Stimulated activated CD8-positive, alpha-beta memory T cell treated with anti-CD3 and anti-CD28 coated beads, Interleukin-4, amount 100 ng/mL, for 48 hours (primary cell): ENCODE results near the gene STKLD1.

Experiments
- DNase-seq: peaks from one replicate; pipeline ENCODE4 v3.0.0-alpha.2; 2020

Gene STKLD1

DNA sequence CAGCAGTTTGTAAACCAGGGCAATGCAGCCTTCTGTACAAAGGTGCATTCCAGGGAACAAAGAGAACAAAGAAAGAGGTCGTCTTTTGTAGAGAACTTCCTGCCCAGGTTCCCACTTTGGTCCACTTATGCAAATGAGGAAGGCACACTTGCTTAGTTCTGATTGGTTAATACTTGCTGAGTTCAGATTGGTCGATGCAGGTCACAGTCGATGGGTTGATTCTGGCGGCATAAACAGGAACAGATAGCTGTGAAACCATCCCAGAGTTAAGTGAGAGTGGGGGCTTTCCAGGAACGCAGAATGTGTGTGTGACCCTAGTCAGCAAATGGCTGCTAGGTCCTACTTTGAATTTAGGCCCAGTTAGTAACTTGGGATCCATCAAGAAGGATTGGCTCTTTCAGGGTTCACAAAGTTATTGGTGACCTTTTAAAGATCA is 44.2 kb downstream of the STKLD1 start:
- DNase-seq, result peak; percentile 35

DNA sequence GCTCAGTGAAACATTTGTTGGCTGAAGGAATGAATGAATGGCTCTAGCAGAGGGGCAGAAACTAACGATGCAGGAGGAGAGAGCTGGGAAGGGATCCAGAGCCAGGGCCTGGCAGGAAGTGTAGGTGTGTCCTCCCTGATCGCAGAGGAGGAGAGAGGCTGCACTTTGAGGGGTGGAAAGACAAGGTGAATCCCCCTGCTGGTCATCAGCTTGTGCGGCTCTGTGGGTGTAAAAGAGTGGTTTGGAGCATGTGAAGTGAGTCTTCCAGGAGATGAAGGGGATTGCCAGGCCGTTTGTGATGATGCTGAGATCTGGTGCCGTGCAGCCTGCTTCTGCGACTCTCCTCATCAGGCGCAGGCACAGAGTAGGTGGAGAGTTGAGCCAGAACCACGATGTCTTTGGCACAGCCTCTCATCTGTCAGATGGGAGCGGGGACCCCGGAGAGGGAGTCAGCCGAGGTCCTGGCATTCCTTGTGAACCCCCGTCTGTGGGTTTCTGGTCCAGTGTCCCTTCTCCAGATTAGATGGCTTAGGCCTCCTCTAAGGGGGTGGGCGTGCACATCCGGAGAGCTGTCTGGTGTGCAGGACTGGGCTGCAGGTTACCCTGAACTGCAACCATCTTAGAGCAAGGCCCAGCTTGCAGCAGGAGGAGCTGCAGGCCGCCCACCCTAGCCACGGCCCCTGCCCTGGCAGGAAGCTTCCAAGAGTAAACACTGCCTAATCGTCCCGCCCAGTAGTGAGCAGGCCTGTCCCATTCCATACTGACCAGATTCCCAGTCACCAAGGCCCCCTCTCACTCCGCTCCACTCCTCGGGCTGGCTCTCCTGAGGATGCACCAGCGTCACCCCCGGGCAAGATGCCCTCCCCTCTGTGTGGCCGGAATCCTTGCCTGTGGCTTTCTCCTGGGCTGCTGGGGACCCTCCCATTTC is 45.7 kb downstream of the STKLD1 start, which contains the start of gene ADAMTS13:
TSS of gene ADAMTS13 (plus strand) at position 753 of the 928 bp plus-strand sequence. CDS start at position 830, 77 bp downstream.
- DNase-seq, result peak; percentile 70

DNA sequence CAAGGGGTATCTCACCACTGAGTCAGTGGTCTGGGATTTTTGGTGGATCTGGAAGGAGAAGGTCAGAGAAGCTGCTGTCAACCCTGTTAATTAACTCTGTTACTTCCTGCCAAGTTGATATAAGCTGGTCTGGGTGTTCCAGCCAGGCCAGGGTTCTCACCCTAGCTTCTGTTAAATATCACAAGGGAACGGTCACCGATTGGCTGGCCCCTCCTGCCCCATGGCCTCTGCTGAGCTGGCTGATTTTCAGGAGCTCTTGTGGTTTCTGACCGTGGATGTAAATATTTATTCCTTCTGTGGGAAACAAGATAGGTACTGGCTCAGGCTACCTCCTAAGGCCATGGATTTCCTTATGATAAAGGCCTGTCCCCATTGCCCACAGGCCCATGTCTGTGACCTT is 47.0 kb downstream of the STKLD1 start:
- DNase-seq, result no peak

DNA sequence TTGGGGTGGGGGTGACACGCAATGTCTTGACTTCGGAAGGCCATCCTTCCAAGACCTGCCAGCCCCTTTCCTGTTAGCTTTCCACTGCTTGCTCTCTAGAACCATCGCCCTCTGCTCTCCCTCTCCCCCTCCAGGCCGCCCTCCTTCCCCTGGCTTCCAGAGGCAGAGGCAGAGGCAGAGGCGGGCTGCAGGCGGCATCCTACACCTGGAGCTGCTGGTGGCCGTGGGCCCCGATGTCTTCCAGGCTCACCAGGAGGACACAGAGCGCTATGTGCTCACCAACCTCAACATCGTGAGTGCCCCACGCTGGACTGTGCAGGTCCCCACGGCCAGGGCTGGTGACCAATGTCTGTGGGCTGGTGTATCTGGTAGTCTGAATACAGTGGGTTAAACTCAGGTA is 48.0 kb downstream of the STKLD1 start:
- no peak for DNase-seq

DNA sequence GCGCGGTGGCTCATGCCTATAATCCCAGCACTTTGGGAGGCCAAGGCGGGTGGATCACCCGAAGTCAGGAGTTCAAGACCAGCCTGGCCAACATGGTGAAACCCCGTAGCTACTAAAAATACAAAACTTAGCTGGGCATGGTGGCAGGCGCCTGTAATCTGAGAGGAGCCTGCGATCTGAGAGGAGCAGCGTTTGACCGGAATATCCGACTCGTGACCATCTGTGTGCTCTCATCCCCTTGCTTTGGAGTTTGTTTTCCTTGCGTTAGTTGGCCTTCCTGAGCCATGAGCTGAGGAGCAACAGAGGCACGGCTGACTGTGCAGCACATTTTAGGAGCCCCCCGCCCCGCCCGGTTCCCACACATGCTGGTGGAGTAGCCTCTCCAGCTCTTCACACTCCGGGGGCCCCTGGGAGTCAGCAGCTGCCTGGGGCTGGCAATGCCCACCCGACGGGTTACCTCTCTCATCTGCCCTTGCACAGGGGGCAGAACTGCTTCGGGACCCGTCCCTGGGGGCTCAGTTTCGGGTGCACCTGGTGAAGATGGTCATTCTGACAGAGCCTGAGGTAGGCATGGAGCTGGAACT is 49.0 kb downstream of the STKLD1 start:
- DNase-seq, result no peak

DNA sequence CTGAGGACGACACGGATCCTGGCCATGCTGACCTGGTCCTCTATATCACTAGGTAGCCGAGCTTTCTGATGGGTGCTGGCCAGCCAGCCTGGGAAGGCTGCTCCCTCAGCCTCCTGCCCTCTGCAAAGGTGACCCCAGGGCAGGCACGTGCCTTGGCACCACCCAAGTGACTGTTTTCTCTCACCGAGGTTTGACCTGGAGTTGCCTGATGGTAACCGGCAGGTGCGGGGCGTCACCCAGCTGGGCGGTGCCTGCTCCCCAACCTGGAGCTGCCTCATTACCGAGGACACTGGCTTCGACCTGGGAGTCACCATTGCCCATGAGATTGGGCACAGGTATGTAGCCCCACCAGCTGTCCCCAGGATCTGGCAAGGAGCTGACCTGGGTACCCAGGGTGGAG is 49.8 kb downstream of the STKLD1 start:
- no peak for DNase-seq

DNA sequence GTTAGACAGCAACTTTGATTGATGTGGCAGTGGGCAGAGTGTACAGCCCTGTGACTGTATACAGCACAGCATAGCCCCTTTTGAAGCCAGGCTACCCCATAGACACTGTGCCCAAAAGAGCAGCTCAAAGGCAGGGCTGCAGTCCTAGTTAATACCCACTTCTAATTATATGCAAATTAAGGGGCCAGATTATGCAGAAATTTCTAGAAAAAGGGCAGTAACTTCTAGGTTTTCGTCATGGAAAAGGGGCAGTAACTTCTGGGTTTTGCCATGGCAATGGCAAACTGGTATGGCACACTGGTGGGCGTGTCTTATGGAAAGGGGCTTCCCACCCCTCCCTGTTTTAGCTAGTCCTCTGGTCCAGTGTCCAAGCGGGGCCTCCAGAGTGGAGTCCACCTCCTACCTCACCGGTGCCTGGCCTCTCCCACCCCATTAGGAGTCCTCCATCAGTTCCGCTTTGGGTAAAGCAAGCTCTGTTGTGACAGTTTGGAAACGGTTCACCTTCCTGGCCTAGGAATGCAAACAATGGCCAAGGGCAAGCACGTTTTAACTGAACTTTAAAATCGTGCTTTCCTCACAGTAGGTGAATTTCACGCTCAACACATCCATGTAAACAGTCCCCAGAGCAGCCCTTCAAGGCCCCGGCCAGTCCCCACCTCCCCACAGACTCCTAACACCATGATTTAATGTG is 51.6 kb downstream of the STKLD1 start:
- no peak for DNase-seq

DNA sequence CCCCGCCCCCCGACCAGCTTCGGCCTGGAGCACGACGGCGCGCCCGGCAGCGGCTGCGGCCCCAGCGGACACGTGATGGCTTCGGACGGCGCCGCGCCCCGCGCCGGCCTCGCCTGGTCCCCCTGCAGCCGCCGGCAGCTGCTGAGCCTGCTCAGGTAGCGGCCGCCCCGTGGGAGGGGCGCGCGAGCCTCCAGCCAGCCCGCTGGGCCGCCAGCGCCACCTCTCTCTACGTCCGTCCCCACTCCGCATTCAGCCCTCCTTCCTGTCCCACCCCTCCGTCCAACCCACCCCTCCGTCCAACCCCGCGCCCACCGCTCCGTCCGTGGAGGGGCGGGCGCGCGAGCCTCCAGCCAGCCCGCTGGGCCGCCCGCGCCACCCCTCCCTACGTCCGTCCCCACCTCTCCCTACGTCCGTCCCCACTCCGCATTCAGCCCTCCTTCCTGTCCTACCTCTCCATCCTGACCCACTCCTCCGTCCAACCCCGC is 52.5 kb downstream of the STKLD1 start:
- no peak for DNase-seq

DNA sequence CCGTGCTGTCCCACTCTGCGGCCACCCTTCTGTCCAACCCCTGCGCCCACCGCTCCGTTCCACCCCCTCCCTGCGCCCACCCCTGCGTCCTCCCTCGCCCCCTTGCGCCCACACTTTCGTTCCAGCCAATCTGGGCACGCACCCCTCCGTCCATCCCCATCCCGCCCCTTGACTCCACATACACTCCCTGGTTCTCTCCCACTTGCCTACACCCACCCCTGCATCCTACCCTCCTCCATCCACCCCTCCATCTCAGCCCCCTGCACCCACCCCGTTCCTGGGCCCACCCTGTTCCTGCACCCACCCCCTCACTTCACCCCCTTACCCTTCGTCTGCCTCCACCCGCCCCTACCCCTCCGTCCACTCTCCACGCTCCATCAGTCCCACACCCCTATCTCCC is 53.0 kb downstream of the STKLD1 start:
- no peak for DNase-seq

DNA sequence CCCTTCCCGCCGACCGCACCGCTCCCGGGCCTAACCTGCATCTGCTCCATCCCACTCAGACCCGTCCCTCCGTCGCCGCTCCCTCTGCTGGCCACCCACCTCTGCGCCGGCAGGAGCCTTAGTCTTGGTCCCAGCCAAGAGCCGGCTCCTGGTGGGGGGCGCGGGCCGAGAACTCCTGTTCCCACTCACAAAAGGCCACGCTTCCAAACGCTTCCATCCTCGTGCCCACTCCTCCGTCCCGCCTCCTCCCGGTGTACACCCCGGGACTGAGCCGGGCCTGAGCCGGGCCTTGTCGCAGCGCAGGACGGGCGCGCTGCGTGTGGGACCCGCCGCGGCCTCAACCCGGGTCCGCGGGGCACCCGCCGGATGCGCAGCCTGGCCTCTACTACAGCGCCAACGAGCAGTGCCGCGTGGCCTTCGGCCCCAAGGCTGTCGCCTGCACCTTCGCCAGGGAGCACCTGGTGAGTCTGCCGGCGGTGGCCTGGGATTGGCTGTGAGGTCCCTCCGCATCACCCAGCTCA is 53.5 kb downstream of the STKLD1 start:
- peak; percentile 38 for DNase-seq

DNA sequence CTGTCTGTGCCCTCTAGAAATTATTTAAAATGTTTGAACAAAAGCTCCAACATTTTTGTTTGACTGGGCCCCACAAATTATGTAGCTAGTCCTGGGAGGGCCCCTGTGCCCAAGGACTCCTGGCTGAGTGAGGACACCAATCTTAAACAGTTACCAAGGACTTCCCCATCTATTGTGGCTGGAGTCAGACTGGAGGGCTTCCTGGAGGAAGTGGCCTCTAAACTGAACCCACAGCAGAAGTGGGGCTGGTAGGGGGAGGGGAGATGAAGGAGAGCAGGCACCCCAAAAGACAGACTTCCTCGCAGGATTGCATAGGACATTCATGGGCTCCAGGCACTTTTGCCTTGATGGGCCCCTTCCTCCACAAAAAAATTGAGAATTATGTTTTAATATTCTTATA is 54.1 kb downstream of the STKLD1 start:
- DNase-seq, result no peak

DNA sequence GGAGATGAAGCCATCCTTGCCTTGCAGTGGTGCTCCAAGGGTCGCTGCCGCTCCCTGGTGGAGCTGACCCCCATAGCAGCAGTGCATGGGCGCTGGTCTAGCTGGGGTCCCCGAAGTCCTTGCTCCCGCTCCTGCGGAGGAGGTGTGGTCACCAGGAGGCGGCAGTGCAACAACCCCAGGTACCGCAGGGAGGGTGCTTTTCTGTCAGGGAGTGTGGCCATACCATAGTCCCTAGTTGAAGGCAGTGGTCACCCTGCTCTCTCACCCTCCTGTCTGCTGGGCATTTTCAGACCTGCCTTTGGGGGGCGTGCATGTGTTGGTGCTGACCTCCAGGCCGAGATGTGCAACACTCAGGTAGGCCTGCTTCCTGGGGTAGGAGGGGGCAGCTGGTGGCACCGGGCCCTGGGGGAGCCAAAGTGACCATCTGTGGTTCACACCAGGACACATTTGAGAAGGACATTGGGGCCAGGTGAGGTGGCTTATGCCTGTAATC is 57.2 kb downstream of the STKLD1 start:
- DNase-seq, result no peak

DNA sequence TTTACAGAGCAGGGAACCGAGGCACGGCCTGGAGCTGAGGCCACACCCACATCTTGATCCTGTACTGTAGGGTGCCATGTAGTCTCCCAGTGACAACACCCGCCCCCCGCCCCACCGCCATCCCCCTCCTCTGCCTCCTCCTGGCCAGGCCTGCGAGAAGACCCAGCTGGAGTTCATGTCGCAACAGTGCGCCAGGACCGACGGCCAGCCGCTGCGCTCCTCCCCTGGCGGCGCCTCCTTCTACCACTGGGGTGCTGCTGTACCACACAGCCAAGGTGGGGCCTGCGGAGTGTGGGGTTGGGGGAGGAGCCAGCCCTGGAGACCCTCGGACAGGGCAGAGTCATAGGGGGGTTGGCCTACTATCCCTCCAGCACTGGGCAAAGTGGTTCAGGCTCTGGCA is 60.5 kb downstream of the STKLD1 start:
- DNase-seq, result no peak

DNA sequence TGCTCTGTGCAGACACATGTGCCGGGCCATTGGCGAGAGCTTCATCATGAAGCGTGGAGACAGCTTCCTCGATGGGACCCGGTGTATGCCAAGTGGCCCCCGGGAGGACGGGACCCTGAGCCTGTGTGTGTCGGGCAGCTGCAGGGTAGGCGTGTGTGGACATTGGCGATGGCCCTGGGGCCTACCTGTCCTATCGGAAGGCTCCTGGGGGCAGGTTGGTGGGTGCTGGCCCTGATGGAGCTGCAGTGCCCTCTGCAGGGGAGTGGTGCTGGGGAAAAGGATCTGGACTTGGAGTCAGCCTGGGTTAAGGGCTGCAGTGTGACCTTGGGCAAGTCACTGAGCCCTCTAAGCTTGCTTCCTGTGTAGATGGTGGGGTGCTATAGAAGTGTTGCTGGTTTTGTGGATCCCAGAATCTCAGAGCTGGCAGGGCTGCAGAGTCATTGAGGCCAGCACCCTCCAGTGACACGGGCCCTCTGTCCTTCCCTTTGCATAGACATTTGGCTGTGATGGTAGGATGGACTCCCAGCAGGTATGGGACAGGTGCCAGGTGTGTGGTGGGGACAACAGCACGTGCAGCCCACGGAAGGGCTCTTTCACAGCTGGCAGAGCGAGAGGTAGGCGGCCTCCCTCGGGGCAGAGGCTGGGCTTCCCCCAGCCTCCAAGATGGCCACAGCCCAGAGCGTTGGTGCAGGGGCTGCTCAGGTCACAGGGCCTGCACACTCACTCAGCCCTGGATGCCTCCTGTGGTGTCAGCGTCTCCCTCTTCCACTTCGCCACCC is 61.8 kb downstream of the STKLD1 start:
- no peak for DNase-seq

DNA sequence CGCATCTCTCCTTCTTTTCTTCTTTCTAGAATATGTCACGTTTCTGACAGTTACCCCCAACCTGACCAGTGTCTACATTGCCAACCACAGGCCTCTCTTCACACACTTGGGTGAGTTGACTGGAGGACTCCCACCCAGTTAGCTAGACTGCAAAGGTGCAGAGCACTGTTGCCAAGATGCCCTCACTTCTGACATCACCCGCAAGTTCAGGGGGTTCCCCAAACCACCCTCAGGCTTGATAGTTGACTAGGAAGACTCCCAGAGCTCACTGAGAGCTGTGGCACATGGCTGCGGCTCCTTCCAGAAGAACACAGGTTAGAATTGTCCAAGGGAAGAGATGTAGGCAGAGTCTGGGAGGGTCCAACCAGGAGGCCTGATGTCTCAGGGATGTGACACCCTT is 63.2 kb downstream of the STKLD1 start:
- DNase-seq, result no peak

DNA sequence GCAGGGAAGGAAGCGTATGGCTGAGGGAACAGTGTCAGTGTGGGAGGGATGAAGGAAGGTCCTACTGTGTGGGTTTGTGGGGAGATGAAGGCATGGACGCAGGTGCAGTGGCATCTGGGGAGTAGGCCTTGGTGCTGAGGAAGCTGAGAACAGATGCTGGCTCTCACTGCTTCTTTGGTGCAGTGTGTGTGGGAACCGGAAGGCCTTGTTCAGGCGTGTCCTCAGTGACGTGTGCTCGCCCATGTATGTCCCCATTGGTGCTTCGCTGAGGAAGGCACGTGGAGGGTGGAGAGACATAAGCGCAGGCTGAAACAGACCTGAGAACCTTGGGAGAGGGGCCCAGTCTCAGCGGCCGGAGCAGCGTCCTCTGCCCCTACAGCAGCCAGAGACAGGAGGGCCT is 64.7 kb downstream of the STKLD1 start:
- no peak for DNase-seq

DNA sequence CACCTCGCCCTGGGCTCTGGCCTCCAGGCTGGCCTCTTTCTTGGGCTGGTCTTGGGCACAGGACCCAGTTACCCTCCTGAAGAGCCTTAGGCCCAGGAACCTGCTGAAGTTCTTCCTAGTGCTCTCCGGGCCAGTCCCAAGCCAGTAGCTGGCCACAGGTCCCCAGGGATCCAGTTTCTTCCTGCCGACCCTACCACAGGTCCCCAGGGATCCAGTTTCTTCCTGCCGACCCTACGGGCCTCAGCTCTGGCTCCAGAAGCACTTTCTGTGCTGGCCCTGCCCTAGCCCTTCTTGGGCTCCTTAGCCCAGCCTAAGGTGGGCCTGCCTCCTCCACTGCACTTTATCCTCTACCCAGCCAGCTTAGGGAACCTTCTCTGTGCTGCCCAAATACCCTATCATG is 65.4 kb downstream of the STKLD1 start:
- no peak for DNase-seq

DNA sequence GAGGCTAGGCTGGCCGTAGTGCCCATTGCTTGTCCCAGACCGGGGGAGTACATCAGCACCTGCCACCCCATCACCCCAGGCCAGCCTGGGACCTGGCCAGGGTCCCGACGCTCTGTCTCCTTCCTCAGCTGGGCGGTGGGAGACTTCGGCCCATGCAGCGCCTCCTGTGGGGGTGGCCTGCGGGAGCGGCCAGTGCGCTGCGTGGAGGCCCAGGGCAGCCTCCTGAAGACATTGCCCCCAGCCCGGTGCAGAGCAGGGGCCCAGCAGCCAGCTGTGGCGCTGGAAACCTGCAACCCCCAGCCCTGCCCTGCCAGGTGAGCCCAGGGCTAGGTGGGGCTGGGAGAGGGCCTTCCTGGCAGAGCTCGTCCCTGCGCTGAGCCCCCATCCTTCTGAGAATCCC is 67.1 kb downstream of the STKLD1 start:
- DNase-seq, result no peak

DNA sequence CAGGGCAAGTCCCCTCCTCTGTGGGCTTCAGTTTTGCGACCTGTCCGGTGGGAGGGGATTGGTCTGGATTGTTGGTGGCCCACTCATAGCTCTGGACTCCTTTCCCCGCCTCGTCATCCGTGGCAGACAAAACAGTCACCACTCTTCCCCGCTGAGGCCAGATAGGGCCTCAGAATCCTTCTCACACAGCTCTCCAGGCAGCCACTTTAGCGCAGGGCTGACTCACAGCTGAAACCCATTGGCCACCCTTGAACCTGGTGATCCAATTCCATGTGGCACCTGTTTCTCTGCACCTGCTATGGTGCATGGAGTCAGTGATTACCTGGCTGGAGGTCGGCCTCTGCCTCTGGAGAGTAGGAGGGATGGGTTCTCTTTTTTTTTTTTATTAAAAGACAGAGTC is 67.8 kb downstream of the STKLD1 start:
- no peak for DNase-seq

DNA sequence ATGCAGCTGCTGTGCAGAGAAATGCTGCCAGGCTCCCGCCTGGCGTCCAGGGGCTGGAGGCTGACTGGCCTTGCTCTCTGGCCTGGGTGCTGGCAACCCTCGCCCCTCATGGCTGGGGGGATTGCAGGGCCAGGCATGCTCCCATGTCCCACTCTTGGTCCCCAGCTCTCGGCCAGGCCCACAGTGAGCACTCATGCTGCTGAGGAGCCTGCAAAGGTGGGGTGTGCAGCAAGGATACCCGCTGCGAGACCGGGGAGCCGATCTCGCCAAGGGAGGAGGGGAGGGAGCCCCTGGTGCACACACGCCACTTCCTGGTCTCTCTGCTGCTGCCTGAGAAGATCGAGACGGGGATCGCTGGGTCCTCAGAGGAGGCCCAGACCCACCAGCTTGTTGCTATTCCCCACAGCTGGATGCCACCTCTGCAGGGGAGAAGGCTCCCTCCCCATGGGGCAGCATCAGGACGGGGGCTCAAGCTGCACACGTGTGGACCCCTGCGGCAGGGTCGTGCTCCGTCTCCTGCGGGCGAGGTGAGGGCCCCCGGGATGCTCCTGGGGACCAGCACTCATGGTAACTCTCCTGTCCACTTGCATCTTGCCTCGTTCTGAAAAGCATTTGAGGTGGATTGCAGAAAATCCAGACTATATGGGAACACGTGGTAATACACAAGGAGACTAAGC is 69.3 kb downstream of the STKLD1 start:
- DNase-seq, result no peak

DNA sequence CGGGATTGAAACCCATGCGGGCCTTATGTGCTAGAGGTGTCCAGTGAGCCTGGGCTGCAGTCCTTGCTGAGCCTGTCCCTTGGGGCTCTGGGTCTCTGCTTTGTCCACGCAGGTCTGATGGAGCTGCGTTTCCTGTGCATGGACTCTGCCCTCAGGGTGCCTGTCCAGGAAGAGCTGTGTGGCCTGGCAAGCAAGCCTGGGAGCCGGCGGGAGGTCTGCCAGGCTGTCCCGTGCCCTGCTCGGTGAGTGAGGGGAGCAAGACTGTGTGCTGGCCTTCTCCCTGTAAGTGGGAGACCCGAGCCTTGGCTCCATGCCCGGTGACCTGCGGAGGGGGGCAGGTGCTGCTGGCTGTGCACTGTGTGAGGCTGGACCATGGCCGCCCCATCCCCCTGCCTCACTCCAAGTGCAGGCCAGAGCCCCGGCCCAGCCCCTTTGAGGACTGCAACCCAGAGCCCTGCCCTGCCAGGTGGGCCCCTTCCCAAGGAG is 72.4 kb downstream of the STKLD1 start:
- no peak for DNase-seq

DNA sequence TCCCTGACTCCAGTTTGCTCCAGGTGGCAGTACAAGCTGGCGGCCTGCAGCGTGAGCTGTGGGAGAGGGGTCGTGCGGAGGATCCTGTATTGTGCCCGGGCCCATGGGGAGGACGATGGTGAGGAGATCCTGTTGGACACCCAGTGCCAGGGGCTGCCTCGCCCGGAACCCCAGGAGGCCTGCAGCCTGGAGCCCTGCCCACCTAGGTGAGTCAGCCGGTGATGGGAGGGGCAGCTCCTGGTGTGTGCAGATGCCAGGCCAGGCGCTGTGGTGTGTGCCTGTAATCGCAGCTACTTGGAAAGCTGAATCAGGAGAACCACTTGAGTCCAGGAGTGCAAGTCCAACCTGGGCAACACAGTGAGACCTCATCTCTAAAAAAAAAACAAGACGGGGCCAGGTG is 73.6 kb downstream of the STKLD1 start:
- DNase-seq, result no peak
